ENCODE results near the gene CERCAM.

CERCAM gene

DNA sequence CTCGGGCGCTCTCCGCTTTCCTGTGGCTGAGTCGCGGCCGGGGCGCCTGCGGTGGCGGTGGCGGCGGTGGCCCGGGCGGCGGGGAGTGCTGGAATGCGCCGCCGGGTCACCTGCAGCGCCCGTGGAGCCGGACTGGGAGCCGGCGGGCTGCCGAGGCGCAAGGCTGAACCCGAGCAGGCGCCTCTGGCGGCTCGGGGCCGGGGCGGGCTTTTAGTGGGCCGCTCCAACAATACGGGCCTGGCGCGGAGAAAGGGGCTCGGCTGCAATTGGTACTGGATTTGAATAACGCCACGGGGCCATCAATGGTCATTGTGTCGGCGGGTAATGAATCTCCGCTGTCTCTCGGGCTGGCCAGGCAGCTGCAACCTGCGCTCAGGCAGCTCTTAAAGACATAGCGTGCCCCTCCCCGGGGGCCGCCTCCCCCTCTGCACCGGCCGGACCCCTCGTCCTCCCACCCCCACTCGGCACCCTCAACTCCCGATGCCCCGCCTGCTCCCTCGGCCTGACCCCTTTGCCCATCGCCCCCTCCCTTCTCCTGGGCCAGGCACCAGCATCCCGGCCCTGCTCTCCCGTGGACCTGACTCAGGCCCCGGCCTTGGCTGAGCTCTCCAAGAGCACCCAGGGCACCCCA, 27.4 kb upstream of the CERCAM start:
- H3K27me3 ChIP-seq (ENCODE audit: control insufficient read depth in 2 of 2, insufficient read depth in 2 of 2, low read length in 2 of 2): peaks cover 3 to 4% of the 10 kb centered on the region in 2 donors
- no peaks in the 10 kb centered on the region for H3K4me1 ChIP-seq (ENCODE audit: control insufficient read depth in 2 of 2, insufficient read depth in 2 of 2, low read length in 2 of 2)
- H3K4me3 ChIP-seq (ENCODE audit: low read length in 2 of 2): no peak overlapping the region
- no peak overlapping the region for H3K27ac ChIP-seq (ENCODE audit: low read depth in 2 of 2, low read length in 2 of 2)
- H3K9ac ChIP-seq (ENCODE audit: low read depth in 1 of 2, low read length in 2 of 2): no peak overlapping the region
- H3K9me3 ChIP-seq (ENCODE audit: control insufficient read depth in 2 of 2, low read length in 2 of 2): no peaks in the 10 kb centered on the region
- peaks cover 16 to 21% of the 10 kb centered on the region in 2 donors for H3K36me3 ChIP-seq (ENCODE audit: control insufficient read depth in 2 of 2, insufficient read depth in 2 of 2, low read length in 2 of 2)

DNA sequence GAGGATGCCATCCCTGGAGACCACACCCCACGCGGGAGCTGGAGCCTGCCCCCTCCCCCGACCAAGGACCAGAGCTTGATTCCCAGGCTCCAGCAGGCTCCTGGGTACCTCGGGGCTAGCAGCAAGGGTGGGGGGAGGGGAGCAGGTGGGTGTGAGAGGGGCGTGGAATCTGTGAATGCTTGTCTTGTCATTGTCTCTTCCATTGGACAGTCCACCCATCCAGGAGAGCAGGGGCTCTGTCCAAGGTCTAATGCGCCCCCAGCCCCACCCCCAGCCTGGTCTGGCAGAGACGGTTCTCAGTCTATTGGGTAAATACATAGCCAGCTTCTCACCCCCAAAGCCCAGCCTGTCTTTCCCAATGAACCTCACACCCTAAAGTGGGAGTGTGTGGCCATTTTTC, 26.7 kb upstream of the CERCAM start:
- Histone ChIP-seq H3K4me1 (ENCODE audit: control insufficient read depth in 2 of 2, insufficient read depth in 2 of 2, low read length in 2 of 2) (no peaks in the 10 kb centered on the region), H3K27me3 (ENCODE audit: control insufficient read depth in 2 of 2, insufficient read depth in 2 of 2, low read length in 2 of 2) (peaks cover 3 to 4% of the 10 kb centered on the region in 2 donors), H3K9ac (ENCODE audit: low read depth in 1 of 2, low read length in 2 of 2) (no peak overlapping the region), H3K27ac (ENCODE audit: low read depth in 2 of 2, low read length in 2 of 2) (no peak overlapping the region), H3K36me3 (ENCODE audit: control insufficient read depth in 2 of 2, insufficient read depth in 2 of 2, low read length in 2 of 2) (peaks cover 9 to 15% of the 10 kb centered on the region in 2 donors), H3K4me3 (ENCODE audit: low read length in 2 of 2) (no peak overlapping the region), H3K9me3 (ENCODE audit: control insufficient read depth in 2 of 2, low read length in 2 of 2) (no peaks in the 10 kb centered on the region)

DNA sequence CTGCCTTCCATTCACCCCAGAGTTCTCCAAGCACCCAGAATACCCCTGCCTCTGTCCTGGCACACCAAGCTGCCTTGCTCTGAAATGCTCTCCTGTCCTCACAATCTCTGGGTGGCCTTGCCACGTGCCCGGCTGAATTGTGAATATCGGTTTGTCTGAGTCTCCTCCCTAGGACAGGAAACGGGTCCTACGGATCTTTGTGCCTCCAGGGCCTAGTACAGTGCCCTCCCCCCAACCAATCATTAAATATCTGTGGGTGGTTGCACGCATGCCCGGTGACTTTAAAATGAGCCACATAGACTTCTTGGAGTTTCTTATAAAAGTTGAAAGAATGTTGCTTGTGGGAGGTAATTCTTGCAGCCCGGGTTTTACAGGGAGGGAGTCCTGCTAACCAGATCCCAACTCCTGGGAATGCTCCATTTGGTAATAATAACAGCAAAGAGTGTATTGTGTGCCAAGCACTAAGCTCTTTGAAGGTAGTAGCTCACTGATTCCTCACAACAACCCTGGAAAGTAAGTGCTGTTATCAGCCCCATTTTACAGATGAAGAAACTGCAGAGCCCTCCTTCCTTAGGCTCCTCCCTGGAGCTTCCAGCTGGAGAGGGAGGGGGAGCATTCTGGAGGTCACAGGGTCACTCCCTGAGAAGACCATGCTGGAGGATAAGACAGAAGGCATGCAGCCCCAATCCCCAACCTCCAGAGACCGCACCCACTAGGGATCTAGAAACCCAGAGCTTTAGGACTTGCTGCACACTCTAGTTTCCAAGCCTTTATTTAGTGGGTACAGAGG, 26.1 kb upstream of the CERCAM start:
- H3K27me3 ChIP-seq (ENCODE audit: control insufficient read depth in 2 of 2, insufficient read depth in 2 of 2, low read length in 2 of 2): peaks cover 3 to 4% of the 10 kb centered on the region in 2 donors
- H3K27ac ChIP-seq (ENCODE audit: low read depth in 2 of 2, low read length in 2 of 2): no peak overlapping the region
- no peaks in the 10 kb centered on the region for H3K9me3 ChIP-seq (ENCODE audit: control insufficient read depth in 2 of 2, low read length in 2 of 2)
- H3K4me3 ChIP-seq (ENCODE audit: low read length in 2 of 2): no peak overlapping the region
- peaks cover 3 to 9% of the 10 kb centered on the region in 2 donors for H3K36me3 ChIP-seq (ENCODE audit: control insufficient read depth in 2 of 2, insufficient read depth in 2 of 2, low read length in 2 of 2)
- H3K9ac ChIP-seq (ENCODE audit: low read depth in 1 of 2, low read length in 2 of 2): no peak overlapping the region
- no peaks in the 10 kb centered on the region for H3K4me1 ChIP-seq (ENCODE audit: control insufficient read depth in 2 of 2, insufficient read depth in 2 of 2, low read length in 2 of 2)

DNA sequence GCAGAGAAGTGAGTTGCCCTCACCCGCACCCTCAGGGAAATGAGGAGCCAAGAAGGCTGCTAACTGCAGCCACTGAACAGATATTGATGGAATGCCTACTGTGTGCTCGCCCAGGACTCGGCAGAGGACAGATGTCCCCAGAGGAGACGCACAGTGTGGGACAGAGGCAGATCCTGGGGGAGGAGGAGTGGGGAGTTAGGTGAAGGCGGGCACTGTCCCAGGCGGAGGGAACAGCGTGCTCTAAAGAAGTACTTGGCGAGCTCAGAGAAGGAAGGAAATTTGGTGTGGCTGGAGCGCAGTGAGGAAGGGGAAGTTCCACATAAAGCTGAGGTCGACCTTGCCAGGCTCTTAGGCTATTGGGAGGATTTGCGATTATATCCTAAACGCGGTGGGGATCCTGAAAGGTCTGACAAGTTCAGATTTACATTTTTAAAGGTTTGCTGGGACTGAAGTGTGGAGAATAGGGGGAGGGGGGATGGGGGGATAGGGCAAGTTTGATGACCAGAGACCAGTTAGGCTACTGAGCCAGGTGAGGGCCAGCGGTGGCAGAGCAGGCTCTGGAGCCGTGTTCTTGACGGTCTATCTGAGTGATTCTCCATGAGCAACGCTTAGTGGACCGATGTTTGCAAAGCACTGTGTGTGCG, 23.6 kb upstream of the CERCAM start:
- peaks cover 3 to 4% of the 10 kb centered on the region in 2 donors for H3K27me3 ChIP-seq (ENCODE audit: control insufficient read depth in 2 of 2, insufficient read depth in 2 of 2, low read length in 2 of 2)
- no peak overlapping the region for H3K27ac ChIP-seq (ENCODE audit: low read depth in 2 of 2, low read length in 2 of 2)
- no peak overlapping the region for H3K9ac ChIP-seq (ENCODE audit: low read depth in 1 of 2, low read length in 2 of 2)
- no peaks in the 10 kb centered on the region for H3K9me3 ChIP-seq (ENCODE audit: control insufficient read depth in 2 of 2, low read length in 2 of 2)
- no peaks in the 10 kb centered on the region for H3K4me1 ChIP-seq (ENCODE audit: control insufficient read depth in 2 of 2, insufficient read depth in 2 of 2, low read length in 2 of 2)
- no peak overlapping the region for H3K4me3 ChIP-seq (ENCODE audit: low read length in 2 of 2)
- no peaks in the 10 kb centered on the region for H3K36me3 ChIP-seq (ENCODE audit: control insufficient read depth in 2 of 2, insufficient read depth in 2 of 2, low read length in 2 of 2)

DNA sequence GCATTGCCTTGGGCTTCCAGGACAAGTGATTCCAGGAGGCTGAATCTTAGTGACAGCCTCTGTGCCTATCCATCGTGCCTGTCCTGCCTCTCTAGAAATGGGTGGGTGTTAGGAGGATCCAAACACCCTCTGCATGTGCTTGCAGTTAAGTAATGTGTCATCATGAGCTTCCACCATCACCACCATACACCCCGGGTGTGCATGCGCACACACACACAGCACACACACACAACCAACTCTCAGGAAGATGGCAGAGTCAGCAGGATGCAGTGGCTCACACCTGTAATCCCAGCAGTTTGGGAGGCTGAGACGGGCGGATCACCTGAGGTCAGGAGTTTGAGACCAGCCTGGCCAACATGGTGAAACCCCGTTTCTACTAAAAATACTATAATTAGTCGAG, 22.8 kb upstream of the CERCAM start:
- H3K36me3 ChIP-seq (ENCODE audit: control insufficient read depth in 2 of 2, insufficient read depth in 2 of 2, low read length in 2 of 2): no peaks in the 10 kb centered on the region
- no peak overlapping the region for H3K9ac ChIP-seq (ENCODE audit: low read depth in 1 of 2, low read length in 2 of 2)
- peaks cover 3 to 4% of the 10 kb centered on the region in 2 donors for H3K27me3 ChIP-seq (ENCODE audit: control insufficient read depth in 2 of 2, insufficient read depth in 2 of 2, low read length in 2 of 2)
- H3K9me3 ChIP-seq (ENCODE audit: control insufficient read depth in 2 of 2, low read length in 2 of 2): no peaks in the 10 kb centered on the region
- no peak overlapping the region for H3K27ac ChIP-seq (ENCODE audit: low read depth in 2 of 2, low read length in 2 of 2)
- H3K4me1 ChIP-seq (ENCODE audit: control insufficient read depth in 2 of 2, insufficient read depth in 2 of 2, low read length in 2 of 2): no peaks in the 10 kb centered on the region
- no peak overlapping the region for H3K4me3 ChIP-seq (ENCODE audit: low read length in 2 of 2)

DNA sequence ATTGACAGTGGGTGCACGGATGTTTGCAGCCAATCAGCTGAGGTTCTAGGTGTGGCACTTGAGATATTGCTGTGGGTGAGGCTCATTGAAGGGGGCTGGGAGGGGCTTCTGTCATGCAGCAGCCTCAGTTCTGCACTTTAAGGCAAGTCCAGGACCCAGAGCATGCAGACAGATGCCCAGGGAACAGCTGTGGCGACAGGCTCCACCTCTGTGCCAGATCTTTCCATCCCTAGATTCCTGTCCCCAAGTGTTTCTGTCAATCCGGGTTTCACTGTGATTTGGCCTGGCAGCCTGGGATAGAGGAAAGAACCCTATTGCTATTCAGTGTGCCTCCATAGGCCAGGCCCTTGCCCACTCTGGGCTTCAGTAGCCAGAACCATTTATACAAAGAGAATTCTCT, 20.8 kb upstream of the CERCAM start:
- no peaks in the 10 kb centered on the region for H3K36me3 ChIP-seq (ENCODE audit: control insufficient read depth in 2 of 2, insufficient read depth in 2 of 2, low read length in 2 of 2)
- H3K4me1 ChIP-seq (ENCODE audit: control insufficient read depth in 2 of 2, insufficient read depth in 2 of 2, low read length in 2 of 2): no peaks in the 10 kb centered on the region
- peaks cover 0 to 4% of the 10 kb centered on the region in 2 donors for H3K27me3 ChIP-seq (ENCODE audit: control insufficient read depth in 2 of 2, insufficient read depth in 2 of 2, low read length in 2 of 2)
- no peak overlapping the region for H3K4me3 ChIP-seq (ENCODE audit: low read length in 2 of 2)
- H3K9ac ChIP-seq (ENCODE audit: low read depth in 1 of 2, low read length in 2 of 2): no peak overlapping the region
- H3K9me3 ChIP-seq (ENCODE audit: control insufficient read depth in 2 of 2, low read length in 2 of 2): no peaks in the 10 kb centered on the region
- no peak overlapping the region for H3K27ac ChIP-seq (ENCODE audit: low read depth in 2 of 2, low read length in 2 of 2)

DNA sequence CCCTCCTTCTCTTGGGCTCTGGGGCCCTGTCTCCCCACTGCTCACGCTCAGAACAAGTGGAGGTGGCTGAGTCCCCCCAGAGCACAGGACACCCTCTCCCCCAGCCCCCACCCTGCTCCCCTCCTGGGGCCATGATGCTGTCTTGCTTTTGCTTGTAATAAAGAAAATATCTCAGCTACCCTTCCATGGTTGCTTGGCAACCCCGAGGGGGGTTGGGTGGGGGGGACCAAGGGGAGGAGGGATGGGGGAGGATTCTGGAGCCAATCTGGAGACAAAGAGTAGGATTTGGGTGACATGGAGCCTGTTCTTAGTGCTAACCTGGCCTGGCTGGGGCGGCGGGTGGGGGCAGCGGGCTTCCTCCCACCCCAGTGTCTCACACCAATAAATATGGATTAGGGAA, 16.1 kb upstream of the CERCAM start:
- Histone ChIP-seq H3K27me3 (ENCODE audit: control insufficient read depth in 2 of 2, insufficient read depth in 2 of 2, low read length in 2 of 2) (peaks cover 2 to 7% of the 10 kb centered on the region in 2 donors), H3K36me3 (ENCODE audit: control insufficient read depth in 2 of 2, insufficient read depth in 2 of 2, low read length in 2 of 2) (no peaks in the 10 kb centered on the region), H3K9me3 (ENCODE audit: control insufficient read depth in 2 of 2, low read length in 2 of 2) (no peaks in the 10 kb centered on the region), H3K9ac (ENCODE audit: low read depth in 1 of 2, low read length in 2 of 2) (no peak overlapping the region), H3K27ac (ENCODE audit: low read depth in 2 of 2, low read length in 2 of 2) (no peak overlapping the region), H3K4me1 (ENCODE audit: control insufficient read depth in 2 of 2, insufficient read depth in 2 of 2, low read length in 2 of 2) (no peaks in the 10 kb centered on the region), H3K4me3 (ENCODE audit: low read length in 2 of 2) (no peak overlapping the region)

DNA sequence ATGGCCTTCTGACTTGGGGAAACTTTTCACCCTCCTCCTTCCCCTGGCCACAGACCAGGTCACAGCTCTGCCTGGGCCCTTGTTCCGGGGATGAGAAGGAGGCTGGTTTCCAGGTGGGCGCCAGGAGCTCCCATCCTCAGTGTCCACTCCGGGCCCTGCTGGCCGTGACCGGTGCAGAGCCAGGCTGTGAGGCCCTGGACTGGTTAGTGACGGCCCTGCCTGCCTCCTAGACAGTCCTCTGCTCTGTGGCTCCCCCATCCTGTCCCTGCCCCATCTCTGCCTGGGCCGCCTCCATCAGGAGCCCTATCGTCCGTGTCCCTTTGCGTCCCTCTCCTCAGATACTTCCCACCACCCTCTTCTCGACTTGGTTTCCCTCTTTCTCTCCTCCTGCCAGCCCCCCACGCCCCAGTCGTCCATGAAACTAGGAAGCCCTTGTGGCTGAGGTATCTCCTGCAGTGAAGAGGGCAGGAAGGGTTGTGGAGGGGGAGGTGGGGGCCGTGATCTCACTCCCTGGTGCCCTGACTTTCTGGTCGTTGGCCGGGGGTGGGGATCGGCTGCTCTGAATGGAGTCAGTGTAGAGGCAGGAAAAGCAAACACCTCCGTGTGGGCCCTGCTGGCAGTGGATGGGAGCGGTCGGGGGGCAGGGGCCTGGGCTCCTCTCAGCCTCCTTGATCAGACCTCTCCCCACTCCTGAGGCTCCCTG, 15.4 kb upstream of the CERCAM start:
- Histone ChIP-seq H3K4me1 (ENCODE audit: control insufficient read depth in 2 of 2, insufficient read depth in 2 of 2, low read length in 2 of 2) (no peaks in the 10 kb centered on the region), H3K9me3 (ENCODE audit: control insufficient read depth in 2 of 2, low read length in 2 of 2) (no peaks in the 10 kb centered on the region), H3K36me3 (ENCODE audit: control insufficient read depth in 2 of 2, insufficient read depth in 2 of 2, low read length in 2 of 2) (no peaks in the 10 kb centered on the region), H3K9ac (ENCODE audit: low read depth in 1 of 2, low read length in 2 of 2) (no peak overlapping the region), H3K27me3 (ENCODE audit: control insufficient read depth in 2 of 2, insufficient read depth in 2 of 2, low read length in 2 of 2) (peaks cover 2 to 10% of the 10 kb centered on the region in 2 donors), H3K4me3 (ENCODE audit: low read length in 2 of 2) (no peak overlapping the region), H3K27ac (ENCODE audit: low read depth in 2 of 2, low read length in 2 of 2) (no peak overlapping the region)

DNA sequence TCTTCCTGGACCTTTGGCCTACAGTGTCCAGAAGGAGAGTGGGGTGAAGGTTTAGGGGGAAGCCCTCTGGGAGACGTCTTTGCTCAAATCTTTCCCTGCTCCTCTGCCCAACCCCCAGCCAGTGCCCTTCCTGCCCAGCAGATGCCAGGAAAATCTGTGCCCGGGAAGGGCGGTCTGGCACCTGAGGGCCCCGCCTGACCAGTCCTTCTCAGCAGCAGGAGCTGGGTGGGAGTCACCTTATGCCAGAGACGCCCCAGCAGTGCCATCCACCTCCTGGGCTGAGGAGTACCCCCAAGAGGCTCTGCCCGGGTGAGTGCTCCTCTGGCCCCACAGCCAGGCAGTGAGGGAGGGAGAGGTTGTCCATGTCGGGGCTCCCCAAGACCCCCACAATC, 14.9 kb upstream of the CERCAM start:
- Histone ChIP-seq H3K4me3 (ENCODE audit: low read length in 2 of 2) (no peak overlapping the region), H3K36me3 (ENCODE audit: control insufficient read depth in 2 of 2, insufficient read depth in 2 of 2, low read length in 2 of 2) (no peaks in the 10 kb centered on the region), H3K27me3 (ENCODE audit: control insufficient read depth in 2 of 2, insufficient read depth in 2 of 2, low read length in 2 of 2) (peaks cover 2 to 10% of the 10 kb centered on the region in 2 donors), H3K9ac (ENCODE audit: low read depth in 1 of 2, low read length in 2 of 2) (no peak overlapping the region), H3K27ac (ENCODE audit: low read depth in 2 of 2, low read length in 2 of 2) (no peak overlapping the region), H3K9me3 (ENCODE audit: control insufficient read depth in 2 of 2, low read length in 2 of 2) (no peaks in the 10 kb centered on the region), H3K4me1 (ENCODE audit: control insufficient read depth in 2 of 2, insufficient read depth in 2 of 2, low read length in 2 of 2) (no peaks in the 10 kb centered on the region)

All from mucosa of rectum (tissue), 2 donors.